Bronchial epithelial cell (primary cell): Measurements from ENCODE around the gene BAHCC1. TPM values are rescaled to one million over a fixed set of nuclear protein-coding genes. Genes with fewer than 3 reads are reported as not detected.

Experiments
- DNase-seq: peaks from one replicate; pipeline ENCODE4 v3.0.0-alpha.2; 2010; ENCODE audit warnings: low read depth
- FAIRE-seq: peaks from 2 replicates; lab custom pipeline; 2011; peaks lifted over from hg19 to GRCh38; lab: Jason Lieb, UNC
- H3K27me3 ChIP-seq: 2 replicates; pipeline ENCODE4 v1.5.1; 2011; ENCODE audit warnings: low read length; ENCODE audit not compliant: control insufficient read depth, insufficient read depth
- H3K36me3 ChIP-seq: 2 replicates; pipeline ENCODE4 v1.5.1; 2011; ENCODE audit warnings: low read length; ENCODE audit not compliant: control insufficient read depth, insufficient read depth
- H3K4me3 ChIP-seq: 2 replicates; pipeline ENCODE4 v1.5.1; 2011; ENCODE audit warnings: mild to moderate bottlenecking, low read depth, low read length, control low read depth
- total RNA-seq: library from RNA; depleted of rRNA; stranded (reverse); fragments of >200 nt; gene quantifications from 2 replicates; pipeline ENCODE4 v1.2.1, GENCODE V29; 2014
- TF ChIP-seq, protein P1 (sequence below): IDR thresholded peaks from 2 replicates; pipeline ENCODE4 v1.5.1; 2011; ENCODE audit warnings: mild to moderate bottlenecking, moderate library complexity, low read length, control low read depth, inconsistent platforms; ENCODE audit not compliant: insufficient read depth, severe bottlenecking

BAHCC1 gene
- total RNA-seq, 1 donor from 2014 or later, result 0.79 TPM

- FAIRE-seq, result no peak
- TF ChIP-seq, protein P1, sequence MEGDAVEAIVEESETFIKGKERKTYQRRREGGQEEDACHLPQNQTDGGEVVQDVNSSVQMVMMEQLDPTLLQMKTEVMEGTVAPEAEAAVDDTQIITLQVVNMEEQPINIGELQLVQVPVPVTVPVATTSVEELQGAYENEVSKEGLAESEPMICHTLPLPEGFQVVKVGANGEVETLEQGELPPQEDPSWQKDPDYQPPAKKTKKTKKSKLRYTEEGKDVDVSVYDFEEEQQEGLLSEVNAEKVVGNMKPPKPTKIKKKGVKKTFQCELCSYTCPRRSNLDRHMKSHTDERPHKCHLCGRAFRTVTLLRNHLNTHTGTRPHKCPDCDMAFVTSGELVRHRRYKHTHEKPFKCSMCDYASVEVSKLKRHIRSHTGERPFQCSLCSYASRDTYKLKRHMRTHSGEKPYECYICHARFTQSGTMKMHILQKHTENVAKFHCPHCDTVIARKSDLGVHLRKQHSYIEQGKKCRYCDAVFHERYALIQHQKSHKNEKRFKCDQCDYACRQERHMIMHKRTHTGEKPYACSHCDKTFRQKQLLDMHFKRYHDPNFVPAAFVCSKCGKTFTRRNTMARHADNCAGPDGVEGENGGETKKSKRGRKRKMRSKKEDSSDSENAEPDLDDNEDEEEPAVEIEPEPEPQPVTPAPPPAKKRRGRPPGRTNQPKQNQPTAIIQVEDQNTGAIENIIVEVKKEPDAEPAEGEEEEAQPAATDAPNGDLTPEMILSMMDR, result no peak
- Histone ChIP-seq H3K27me3 (peaks cover 7% of the 10 kb centered on the region), H3K4me3 (no peak overlapping the region), H3K36me3 (no peaks in the 10 kb centered on the region)
- DNase-seq, result no peak
These were observed 34.7 kb downstream of the BAHCC1 start for GRCh38 chr17:81429821-81430551.

DNA sequence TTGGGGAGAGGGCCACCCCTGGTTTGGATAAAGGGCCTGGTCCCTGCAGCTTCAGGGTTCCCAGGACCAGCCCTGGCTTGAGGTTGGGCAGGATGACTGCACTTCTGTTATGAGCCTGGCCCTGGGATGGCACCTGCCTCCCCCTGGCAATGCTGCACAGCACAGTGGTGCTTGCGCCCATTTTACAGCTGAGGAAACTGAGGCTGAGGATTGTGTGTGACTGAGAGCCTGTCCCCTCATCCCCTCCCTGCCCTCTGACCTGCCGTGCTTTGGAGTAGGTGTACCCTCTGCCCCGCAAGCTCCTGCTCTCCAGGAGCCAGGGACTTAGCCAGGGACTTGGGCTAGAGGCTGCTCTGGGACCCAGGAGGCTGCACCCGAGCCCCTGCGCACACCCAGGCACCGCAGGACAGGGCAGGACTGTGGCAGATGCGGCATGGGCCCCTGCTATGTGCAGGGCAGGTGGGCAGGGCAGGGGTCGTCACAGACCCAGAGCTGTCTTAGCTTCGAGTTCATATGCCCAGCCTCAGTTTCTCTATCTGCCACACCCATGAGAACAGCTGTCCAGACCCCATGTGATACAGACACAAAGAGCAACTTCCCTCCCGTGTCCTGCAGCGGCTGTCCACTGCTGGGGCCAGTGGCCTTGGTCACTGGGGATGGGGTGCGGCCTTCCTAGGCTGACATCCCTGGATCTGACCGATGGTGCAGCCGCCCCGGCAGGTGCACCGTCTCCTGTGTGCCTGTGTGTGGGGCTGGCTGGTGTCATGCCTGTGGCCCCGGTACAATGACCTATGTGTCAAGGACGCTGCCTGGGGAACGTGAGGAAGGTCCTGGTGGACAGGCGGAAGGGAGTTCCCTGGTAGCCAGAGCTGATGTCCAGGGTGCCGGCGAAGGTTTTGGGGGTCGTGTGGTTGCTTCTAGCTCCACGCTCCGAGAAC lies 36.6 kb downstream of the BAHCC1 start:
- TF ChIP-seq, protein P1, result no peak
- H3K36me3 ChIP-seq, result no peaks in the 10 kb centered on the region
- no peak overlapping the region for H3K4me3 ChIP-seq
- peaks cover 7% of the 10 kb centered on the region for H3K27me3 ChIP-seq
- DNase-seq (no peak), FAIRE-seq (no peak)

GRCh38 chr17:81432941-81433340 lies 37.7 kb downstream of the BAHCC1 start:
- Histone ChIP-seq H3K4me3 (no peak overlapping the region), H3K27me3 (peaks cover 5% of the 10 kb centered on the region), H3K36me3 (no peaks in the 10 kb centered on the region)
- FAIRE-seq, result no peak
- TF ChIP-seq, protein P1, result no peak
- no peak for DNase-seq

DNA sequence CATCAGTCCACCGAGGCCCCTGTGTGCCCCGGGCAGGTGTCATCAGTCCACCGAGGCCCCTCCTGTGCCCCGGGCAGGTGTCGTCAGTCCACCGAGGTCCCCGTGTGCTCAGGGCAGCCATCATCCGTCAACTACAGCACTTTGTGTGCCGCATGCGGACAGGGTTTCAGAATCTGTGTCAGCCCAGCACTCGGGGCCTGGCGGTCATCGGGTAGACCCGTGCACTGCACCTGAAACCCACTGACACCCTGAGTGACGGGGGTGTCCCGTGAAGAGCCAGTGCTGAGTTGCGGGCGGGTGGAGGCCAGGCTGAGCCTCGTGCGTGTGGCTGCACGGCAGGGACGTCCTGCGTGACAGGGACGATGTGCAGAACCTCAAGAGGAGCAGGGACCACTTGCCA lies 38.4 kb downstream of the BAHCC1 start:
- peaks cover 5% of the 10 kb centered on the region for H3K27me3 ChIP-seq
- no peak overlapping the region for H3K4me3 ChIP-seq
- TF ChIP-seq, protein P1, result no peak
- FAIRE-seq, result no peak
- H3K36me3 ChIP-seq, result no peaks in the 10 kb centered on the region
- DNase-seq, result no peak

GRCh38 chr17:81434072-81434471 lies 38.8 kb downstream of the BAHCC1 start:
- FAIRE-seq (no peak), DNase-seq (no peak)
- TF ChIP-seq, protein P1, result no peak
- Histone ChIP-seq H3K36me3 (no peaks in the 10 kb centered on the region), H3K27me3 (peaks cover 5% of the 10 kb centered on the region), H3K4me3 (no peak overlapping the region)
